KBM-7 (cell line): ENCODE measurements around the gene SLC8A3.

ENCODE experiments used
- DNase-seq: peaks from one replicate; pipeline ENCODE4 v3.0.0-alpha.2; 2015
- in situ Hi-C: fragments of 300-500 bp; cut with MboI; formaldehyde crosslinking; loops from 2 replicates; pipeline ENCODE4 v1.14.3; 2020; ENCODE audit warnings: low sequenced_read_pairs, low pct_unique_long_range_greater_than_20kb, mixed read lengths

The SLC8A3 gene

GRCh38 chr14:70137788-70138187, 51.0 kb downstream of the SLC8A3 start:
- no peak for DNase-seq
- in situ Hi-C loops = no loop called here

GRCh38 chr14:70133461-70133860, 55.3 kb downstream of the SLC8A3 start:
- in situ Hi-C loops = no loop called here
- DNase-seq = no peak

GRCh38 chr14:70130482-70130881, 58.3 kb downstream of the SLC8A3 start:
- in situ Hi-C loops = no loop called here
- no peak for DNase-seq

GRCh38 chr14:70127186-70127585, 61.6 kb downstream of the SLC8A3 start:
- no peak for DNase-seq
- in situ Hi-C loops = no loop called here

- in situ Hi-C loops = no loop called here
- DNase-seq = no peak
These were observed 65.0 kb downstream of the SLC8A3 start for GRCh38 chr14:70123796-70124195.

GRCh38 chr14:70121521-70121920, 67.2 kb downstream of the SLC8A3 start:
- in situ Hi-C loops = no loop called here
- DNase-seq = no peak

GRCh38 chr14:70118064-70118463, 70.7 kb downstream of the SLC8A3 start:
- in situ Hi-C loops = no loop called here
- no peak for DNase-seq

GRCh38 chr14:70116278-70116677, 72.5 kb downstream of the SLC8A3 start:
- no peak for DNase-seq
- in situ Hi-C loops = no loop called here

GRCh38 chr14:70114621-70115156, 74.1 kb downstream of the SLC8A3 start:
- in situ Hi-C loops = no loop called here
- no peak for DNase-seq

GRCh38 chr14:70113211-70113610, 75.5 kb downstream of the SLC8A3 start:
- in situ Hi-C loops = no loop called here
- DNase-seq = no peak

GRCh38 chr14:70108419-70108818, 80.3 kb downstream of the SLC8A3 start:
- in situ Hi-C loops = no loop called here
- DNase-seq = no peak

- no peak for DNase-seq
- in situ Hi-C loops = no loop called here
These were observed 81.4 kb downstream of the SLC8A3 start for GRCh38 chr14:70107309-70107708.

- no peak for DNase-seq
- in situ Hi-C loops = no loop called here
These were observed 88.7 kb downstream of the SLC8A3 start for GRCh38 chr14:70100071-70100470.

- in situ Hi-C loops = no loop called here
- peak; percentile 6 for DNase-seq
These were observed 90.4 kb downstream of the SLC8A3 start for GRCh38 chr14:70098250-70098809.

GRCh38 chr14:70097576-70098249, 91.0 kb downstream of the SLC8A3 start:
- DNase-seq = no peak
- in situ Hi-C loops = no loop called here

GRCh38 chr14:70096866-70097265, 91.9 kb downstream of the SLC8A3 start:
- DNase-seq = no peak
- in situ Hi-C loops = no loop called here

GRCh38 chr14:70094631-70095030, 94.1 kb downstream of the SLC8A3 start:
- DNase-seq = no peak
- in situ Hi-C loops = no loop called here

GRCh38 chr14:70094106-70094505, 94.6 kb downstream of the SLC8A3 start:
- in situ Hi-C loops = no loop called here

GRCh38 chr14:70093156-70093555, 95.6 kb downstream of the SLC8A3 start:
- DNase-seq = no peak
- in situ Hi-C loops = no loop called here

More at GRCh38 chr14:70094106-70094505, 94.6 kb downstream of the SLC8A3 start:
- DNase-seq = no peak

GRCh38 chr14:70087380-70087697, 101.4 kb downstream of the SLC8A3 start:
- in situ Hi-C loops = no loop called here
- no peak for DNase-seq
